ENCODE measurements around the gene ALG14. TPM values are rescaled to one million over a fixed set of nuclear protein-coding genes. Genes with fewer than 3 reads are reported as not detected.

Gene ALG14
- total RNA-seq, 1 donor from 2014 or later: 5.5 TPM

DNA sequence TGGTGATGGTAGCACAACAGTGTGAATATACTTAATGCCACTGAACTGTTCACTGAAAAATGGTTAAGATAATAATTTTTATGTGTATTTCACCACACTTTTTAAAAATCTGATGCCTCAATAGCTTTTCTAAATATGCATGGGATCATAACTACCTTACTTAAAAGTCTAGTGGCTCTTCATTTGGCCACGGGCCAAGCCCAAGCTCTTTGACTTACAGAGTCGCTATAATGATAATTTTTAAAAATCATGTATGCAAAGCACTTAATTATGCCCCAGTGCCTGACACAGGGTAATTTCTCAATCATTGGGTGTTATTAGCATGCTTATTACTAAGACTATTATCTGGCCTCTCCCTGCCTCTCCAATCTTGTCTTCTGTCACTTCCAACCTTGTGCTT, 138.2 kb downstream of the ALG14 start:
- no peaks in the 10 kb centered on the region for H3K9me3 Mint-ChIP-seq
- no peak overlapping the region for H3K27ac Mint-ChIP-seq (ENCODE audit: unreplicated experiment)
- TF ChIP-seq, protein P1, sequence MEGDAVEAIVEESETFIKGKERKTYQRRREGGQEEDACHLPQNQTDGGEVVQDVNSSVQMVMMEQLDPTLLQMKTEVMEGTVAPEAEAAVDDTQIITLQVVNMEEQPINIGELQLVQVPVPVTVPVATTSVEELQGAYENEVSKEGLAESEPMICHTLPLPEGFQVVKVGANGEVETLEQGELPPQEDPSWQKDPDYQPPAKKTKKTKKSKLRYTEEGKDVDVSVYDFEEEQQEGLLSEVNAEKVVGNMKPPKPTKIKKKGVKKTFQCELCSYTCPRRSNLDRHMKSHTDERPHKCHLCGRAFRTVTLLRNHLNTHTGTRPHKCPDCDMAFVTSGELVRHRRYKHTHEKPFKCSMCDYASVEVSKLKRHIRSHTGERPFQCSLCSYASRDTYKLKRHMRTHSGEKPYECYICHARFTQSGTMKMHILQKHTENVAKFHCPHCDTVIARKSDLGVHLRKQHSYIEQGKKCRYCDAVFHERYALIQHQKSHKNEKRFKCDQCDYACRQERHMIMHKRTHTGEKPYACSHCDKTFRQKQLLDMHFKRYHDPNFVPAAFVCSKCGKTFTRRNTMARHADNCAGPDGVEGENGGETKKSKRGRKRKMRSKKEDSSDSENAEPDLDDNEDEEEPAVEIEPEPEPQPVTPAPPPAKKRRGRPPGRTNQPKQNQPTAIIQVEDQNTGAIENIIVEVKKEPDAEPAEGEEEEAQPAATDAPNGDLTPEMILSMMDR (conservative IDR thresholded peaks at IDR 0.05): no peak
- no peaks in the 10 kb centered on the region for H3K27me3 Mint-ChIP-seq (ENCODE audit: low read depth)
- H3K4me3 Mint-ChIP-seq: no peak overlapping the region
- peaks cover 10% of the 10 kb centered on the region for H3K36me3 Mint-ChIP-seq (ENCODE audit: low read depth)
- H3K4me1 Mint-ChIP-seq: peaks cover 40% of the 10 kb centered on the region
- DNase-seq (ENCODE audit: low read depth, low spot score): no peak

DNA sequence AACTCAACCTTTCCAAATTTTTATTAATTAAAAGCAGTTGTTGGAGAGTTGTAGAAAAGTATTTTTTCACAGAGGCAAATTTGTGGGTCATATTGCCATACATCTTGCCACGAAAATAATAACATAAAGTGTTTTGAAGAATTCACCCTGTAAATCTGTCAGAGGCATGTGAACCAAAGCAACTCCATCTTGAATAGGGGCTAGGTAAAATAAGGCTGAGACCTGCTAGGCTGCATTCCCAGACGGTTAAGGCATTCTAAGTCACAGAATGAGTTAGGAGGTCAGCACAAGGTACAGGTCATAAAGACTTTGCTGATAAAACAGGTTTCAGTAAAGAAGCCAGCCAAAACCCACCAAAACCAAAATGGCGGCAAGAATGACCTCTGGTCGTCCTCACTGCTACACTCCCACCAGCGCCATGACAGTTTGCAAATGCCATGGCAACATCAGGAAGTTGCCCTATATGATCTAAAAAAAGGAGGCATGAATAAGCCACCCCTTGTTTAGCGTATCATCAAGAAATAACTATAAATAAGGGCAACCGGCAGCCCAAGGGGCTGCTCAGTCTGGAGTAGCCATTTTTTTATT, 141.4 kb downstream of the ALG14 start:
- Mint-ChIP-seq H3K36me3 (ENCODE audit: low read depth) (peaks cover 6% of the 10 kb centered on the region), H3K27me3 (ENCODE audit: low read depth) (peaks cover 3% of the 10 kb centered on the region), H3K9me3 (no peaks in the 10 kb centered on the region), H3K4me3 (no peak overlapping the region), H3K27ac (ENCODE audit: unreplicated experiment) (no peak overlapping the region), H3K4me1 (peaks cover 52% of the 10 kb centered on the region)
- TF ChIP-seq, protein P1 (conservative IDR thresholded peaks at IDR 0.05): no peak
- no peak for DNase-seq (ENCODE audit: low read depth, low spot score)

DNA sequence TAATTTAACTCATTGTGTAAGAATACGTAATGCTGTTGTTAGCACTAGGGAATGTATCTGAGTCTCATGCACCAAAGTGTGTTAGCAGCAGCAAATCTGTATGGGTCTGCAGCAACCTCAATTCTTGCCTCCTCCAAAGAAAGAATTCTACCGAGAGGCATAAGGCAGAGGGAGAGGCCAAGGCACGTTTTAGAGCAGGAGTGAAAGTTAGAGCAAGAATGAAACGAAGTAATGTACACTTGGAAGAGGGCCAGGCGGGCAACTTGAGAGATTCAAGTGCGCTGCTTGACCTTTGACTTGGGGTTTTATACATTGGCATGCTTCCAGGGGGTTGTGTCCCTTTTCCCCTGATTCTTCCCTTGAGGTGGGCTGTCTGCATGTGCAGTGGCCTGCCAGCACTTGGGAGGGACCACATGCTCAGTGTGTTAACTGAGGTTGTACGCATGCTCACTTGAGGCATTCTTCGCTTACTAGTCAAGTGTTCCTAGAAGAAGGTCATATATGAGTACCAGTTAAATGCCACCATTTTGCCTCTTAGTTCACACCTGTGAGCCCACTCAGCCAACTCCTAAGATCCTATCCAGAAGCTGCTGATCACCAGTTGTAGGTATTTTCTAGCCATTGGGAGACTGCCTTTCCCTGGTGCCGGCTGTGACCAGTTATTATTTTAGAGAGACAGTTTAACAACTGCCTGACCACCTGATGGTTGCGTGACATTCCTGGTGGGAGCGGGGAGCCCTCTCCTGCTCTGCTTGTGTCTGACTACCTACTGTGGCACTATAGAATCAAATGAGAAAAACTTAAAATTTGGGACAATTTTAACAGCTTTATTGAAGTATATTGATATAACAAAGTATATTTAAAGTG, 143.2 kb downstream of the ALG14 start:
- peak overlapping the region; percentile 96 for H3K4me3 Mint-ChIP-seq
- DNase-seq (ENCODE audit: low read depth, low spot score): no peak
- H3K27me3 Mint-ChIP-seq (ENCODE audit: low read depth): peaks cover 9% of the 10 kb centered on the region
- H3K4me1 Mint-ChIP-seq: peaks cover 49% of the 10 kb centered on the region
- TF ChIP-seq, protein P1 (conservative IDR thresholded peaks at IDR 0.05): no peak
- peaks cover 8% of the 10 kb centered on the region for H3K36me3 Mint-ChIP-seq (ENCODE audit: low read depth)
- no peaks in the 10 kb centered on the region for H3K9me3 Mint-ChIP-seq
- peak overlapping the region; percentile 91 for H3K27ac Mint-ChIP-seq (ENCODE audit: unreplicated experiment)

DNA sequence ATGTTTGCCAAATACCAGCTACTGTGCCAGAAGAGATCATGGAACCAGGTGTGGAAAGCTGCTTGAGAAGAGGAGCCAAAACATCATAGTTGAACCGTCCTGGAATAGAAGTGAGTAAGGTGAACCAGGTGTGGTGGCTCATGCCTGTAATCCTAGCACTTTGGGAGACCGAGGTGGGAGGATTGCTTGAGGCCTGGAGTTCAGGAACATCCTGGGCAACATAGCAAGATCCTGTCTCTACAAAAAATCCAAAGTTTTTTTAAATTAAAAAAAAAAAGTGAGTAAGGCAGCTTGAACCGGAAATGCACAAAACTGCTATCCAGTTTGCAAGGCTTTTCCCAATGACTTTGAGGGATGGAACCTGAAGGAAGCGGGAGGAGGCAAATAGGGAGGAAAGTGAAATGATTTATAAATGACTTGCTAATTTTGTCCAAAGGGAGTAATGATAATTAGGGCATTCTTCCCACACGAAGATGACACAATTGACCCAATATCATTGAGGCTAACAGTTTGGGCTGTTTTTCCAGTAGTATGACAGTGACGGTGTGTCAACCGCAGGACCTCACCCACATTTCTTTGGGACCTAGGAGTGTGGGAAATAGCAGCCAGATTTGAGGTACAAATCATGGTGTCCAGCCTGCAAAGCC, 144.3 kb downstream of the ALG14 start:
- peaks cover 61% of the 10 kb centered on the region for H3K4me1 Mint-ChIP-seq
- peak overlapping the region; percentile 96 for H3K4me3 Mint-ChIP-seq
- DNase-seq (ENCODE audit: low read depth, low spot score): no peak
- peaks cover 8% of the 10 kb centered on the region for H3K36me3 Mint-ChIP-seq (ENCODE audit: low read depth)
- peaks cover 9% of the 10 kb centered on the region for H3K27me3 Mint-ChIP-seq (ENCODE audit: low read depth)
- peak overlapping the region; percentile 99 for H3K27ac Mint-ChIP-seq (ENCODE audit: unreplicated experiment)
- TF ChIP-seq, protein P1 (conservative IDR thresholded peaks at IDR 0.05): no peak
- no peaks in the 10 kb centered on the region for H3K9me3 Mint-ChIP-seq

DNA sequence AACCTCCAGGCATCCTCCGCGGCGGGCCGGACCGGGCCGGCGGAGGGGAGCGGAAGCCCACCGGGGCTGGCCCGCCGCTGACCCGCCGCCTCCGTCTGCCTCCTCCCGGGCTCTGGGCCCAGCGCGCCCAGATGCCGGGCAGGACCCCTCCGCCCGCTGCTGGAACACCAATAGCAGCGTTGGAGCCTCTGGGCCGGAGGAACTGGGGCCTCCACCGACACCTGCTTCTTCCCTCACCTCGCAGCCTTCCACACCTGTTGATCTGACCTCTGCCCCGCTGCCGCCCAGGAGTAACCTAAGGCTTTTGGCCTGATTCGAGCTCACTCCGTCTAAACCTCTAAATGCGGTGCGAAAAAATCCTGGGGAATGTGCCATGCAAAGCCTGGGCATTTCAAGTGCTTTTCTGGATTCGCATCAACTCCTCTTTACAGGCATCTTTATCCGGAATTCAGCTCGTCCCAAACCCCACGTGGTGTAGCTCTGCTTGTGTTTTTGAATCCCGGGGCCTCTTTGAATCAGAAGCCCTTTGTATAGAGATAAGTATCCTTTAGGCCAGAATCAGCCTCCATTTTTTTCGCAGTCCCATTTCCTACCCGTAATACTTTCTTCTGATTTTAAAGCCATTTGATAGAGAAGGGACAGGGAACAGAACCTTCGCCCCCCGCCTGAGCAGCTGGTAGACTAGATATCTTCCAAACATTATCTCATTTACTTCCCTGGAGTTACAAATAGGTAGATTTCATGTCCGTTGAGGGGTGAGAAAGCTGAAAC, 145.2 kb downstream of the ALG14 start:
- peaks cover 2% of the 10 kb centered on the region for H3K36me3 Mint-ChIP-seq (ENCODE audit: low read depth)
- H3K27me3 Mint-ChIP-seq (ENCODE audit: low read depth): peaks cover 9% of the 10 kb centered on the region
- H3K27ac Mint-ChIP-seq (ENCODE audit: unreplicated experiment): peak overlapping the region; percentile 99
- H3K9me3 Mint-ChIP-seq: no peaks in the 10 kb centered on the region
- DNase-seq (ENCODE audit: low read depth, low spot score): no peak
- TF ChIP-seq, protein P1 (conservative IDR thresholded peaks at IDR 0.05): no peak
- peaks cover 69% of the 10 kb centered on the region for H3K4me1 Mint-ChIP-seq
- H3K4me3 Mint-ChIP-seq: peak overlapping the region; percentile 96

All from neural crest cell (in vitro differentiated cells).